Suprapubic skin (tissue), 4 donors: ENCODE data around the gene GTF3C5. TPM values are rescaled to one million over a fixed set of nuclear protein-coding genes. Genes with fewer than 3 reads are reported as not detected.
A peak's percentile ranks its signal among the peaks of the same experiment; 100 is the strongest.

Experiments
- DNase-seq, 2 donors: peaks; one replicate each; pipeline ENCODE4 v3.0.0-alpha.2; 2019; ENCODE audit warnings: low spot score in 2 of 2
- H3K27ac ChIP-seq: fragments of 200-600 bp; sonication (generic); one replicate; pipeline ENCODE4 v1.5.1; 2019
- H3K27me3 ChIP-seq: fragments of 200-600 bp; sonication (generic); one replicate; pipeline ENCODE4 v1.5.1; 2019
- H3K36me3 ChIP-seq: fragments of 200-600 bp; sonication (generic); one replicate; pipeline ENCODE4 v1.5.1; 2019
- H3K4me1 ChIP-seq: fragments of 200-600 bp; sonication (generic); one replicate; pipeline ENCODE4 v1.5.1; 2019
- H3K4me3 ChIP-seq: fragments of 200-600 bp; sonication (generic); one replicate; pipeline ENCODE4 v1.5.1; 2019; ENCODE audit warnings: mild to moderate bottlenecking
- H3K9me3 ChIP-seq: fragments of 200-600 bp; sonication (generic); one replicate; pipeline ENCODE4 v1.5.1; 2019
- EP300 ChIP-seq: sonication (generic); formaldehyde crosslinking; IDR thresholded peaks from one replicate; pipeline ENCODE4 v1.6.1; 2017; ENCODE audit warnings: antibody characterized with exemption
- POLR2A ChIP-seq, 2 donors: fragments of 450-650 bp; IDR thresholded peaks; one replicate each; pipeline ENCODE4 v1.6.1; 2017; ENCODE audit warnings: antibody characterized with exemption in 2 of 2, mild to moderate bottlenecking in 2 of 2, moderate library complexity in 2 of 2
- POLR2AphosphoS5 ChIP-seq, 3 donors: sonication (generic); formaldehyde crosslinking; IDR thresholded peaks; one replicate each; pipeline ENCODE4 v1.6.1; 2017; ENCODE audit warnings: antibody characterized with exemption in 3 of 3
- WGBS: methylation state at CpG from one replicate; pipeline ENCODE4 v1.1.5; 2018; 5-methylcytosine and 5-hydroxymethylcytosine counted together
- total RNA-seq, 4 donors: library from RNA; depleted of rRNA; stranded (reverse); fragments of >200 nt; gene quantifications; one replicate each; pipeline ENCODE4 v1.1.0, GENCODE V29; 2016
- TF ChIP-seq, protein P1 (sequence below), 2 donors: fragments of 200-600 bp in 1 of 2; fragments of 450-650 bp in 1 of 2; sonication (generic) in 1 of 2; IDR thresholded peaks; one replicate each; pipeline ENCODE4 v1.5.1; 2016 to 2019; ENCODE audit warnings: antibody characterized with exemption in 2 of 2, mild to moderate bottlenecking in 1 of 2, moderate library complexity in 1 of 2

GTF3C5 gene
- total RNA-seq, 4 donors from 2014 or later, result 55.8 to 103 (median 63.1) TPM

DNA sequence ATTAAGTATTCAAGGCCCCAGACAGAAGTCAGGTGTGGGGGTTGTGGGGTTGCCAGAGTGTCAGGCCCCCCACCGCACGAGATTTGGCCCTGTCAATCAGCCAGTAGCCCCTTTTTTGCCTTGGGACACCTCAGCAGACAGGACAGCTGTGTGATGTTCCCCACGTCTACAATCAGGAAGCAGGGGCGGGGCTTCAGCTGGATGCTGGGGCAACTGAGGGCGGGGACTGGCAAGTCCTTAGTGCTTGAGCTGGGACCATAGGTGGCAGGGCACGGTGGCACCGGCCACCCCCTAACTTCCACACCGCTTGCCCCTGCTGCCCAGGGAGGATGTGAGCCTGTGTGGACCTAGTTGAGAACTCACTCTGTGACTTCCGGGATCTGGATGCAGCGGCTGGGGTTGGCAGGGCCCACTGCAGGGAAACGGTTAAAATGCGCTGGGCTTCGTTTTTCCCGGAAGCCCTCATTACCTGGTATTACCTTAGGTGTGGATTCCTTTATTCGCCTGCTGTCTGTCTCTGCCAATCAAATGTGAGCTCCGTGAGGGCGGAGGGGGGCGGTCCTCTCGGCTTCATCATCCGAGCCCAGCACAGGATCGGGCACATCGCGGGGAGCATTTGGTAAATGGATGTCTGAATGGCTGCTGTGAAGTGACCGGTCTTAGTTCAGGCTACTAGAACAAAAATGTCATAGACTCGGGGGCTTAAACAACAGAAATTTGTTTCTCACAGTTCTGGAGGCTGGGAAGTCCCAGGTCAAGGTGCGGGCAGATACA lies 7.5 kb upstream of the GTF3C5 start:
- H3K4me3 ChIP-seq, result no peak overlapping the region
- H3K4me1 ChIP-seq, result peaks cover 6% of the 10 kb centered on the region
- H3K27me3 ChIP-seq, result no peaks in the 10 kb centered on the region
- no peaks in the 10 kb centered on the region for H3K36me3 ChIP-seq
- no peak for TF ChIP-seq POLR2A (IDR thresholded peaks at IDR 0.05)
- TF ChIP-seq, protein P1, sequence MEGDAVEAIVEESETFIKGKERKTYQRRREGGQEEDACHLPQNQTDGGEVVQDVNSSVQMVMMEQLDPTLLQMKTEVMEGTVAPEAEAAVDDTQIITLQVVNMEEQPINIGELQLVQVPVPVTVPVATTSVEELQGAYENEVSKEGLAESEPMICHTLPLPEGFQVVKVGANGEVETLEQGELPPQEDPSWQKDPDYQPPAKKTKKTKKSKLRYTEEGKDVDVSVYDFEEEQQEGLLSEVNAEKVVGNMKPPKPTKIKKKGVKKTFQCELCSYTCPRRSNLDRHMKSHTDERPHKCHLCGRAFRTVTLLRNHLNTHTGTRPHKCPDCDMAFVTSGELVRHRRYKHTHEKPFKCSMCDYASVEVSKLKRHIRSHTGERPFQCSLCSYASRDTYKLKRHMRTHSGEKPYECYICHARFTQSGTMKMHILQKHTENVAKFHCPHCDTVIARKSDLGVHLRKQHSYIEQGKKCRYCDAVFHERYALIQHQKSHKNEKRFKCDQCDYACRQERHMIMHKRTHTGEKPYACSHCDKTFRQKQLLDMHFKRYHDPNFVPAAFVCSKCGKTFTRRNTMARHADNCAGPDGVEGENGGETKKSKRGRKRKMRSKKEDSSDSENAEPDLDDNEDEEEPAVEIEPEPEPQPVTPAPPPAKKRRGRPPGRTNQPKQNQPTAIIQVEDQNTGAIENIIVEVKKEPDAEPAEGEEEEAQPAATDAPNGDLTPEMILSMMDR (IDR thresholded peaks at IDR 0.05), result no peak
- no peak for TF ChIP-seq EP300
- TF ChIP-seq POLR2AphosphoS5 (IDR thresholded peaks at IDR 0.05), result no peak
- DNase-seq, result peak in 1 of 2 donors; percentile 71
- no peak overlapping the region for H3K27ac ChIP-seq
- 83% methylated on average over 16 of the region's 26 CpGs for WGBS
- no peaks in the 10 kb centered on the region for H3K9me3 ChIP-seq

- Histone ChIP-seq H3K36me3 (no peaks in the 10 kb centered on the region), H3K27ac (no peak overlapping the region), H3K4me1 (peaks cover 26% of the 10 kb centered on the region), H3K9me3 (no peaks in the 10 kb centered on the region), H3K27me3 (no peaks in the 10 kb centered on the region), H3K4me3 (no peak overlapping the region)
- DNase-seq, result no peak
- WGBS, result 69% methylated on average over 3 of the region's 3 CpGs
- no peak for TF ChIP-seq EP300
- TF ChIP-seq POLR2AphosphoS5 (IDR thresholded peaks at IDR 0.05), result no peak
- TF ChIP-seq POLR2A (IDR thresholded peaks at IDR 0.05), result no peak
- TF ChIP-seq, protein P1 (IDR thresholded peaks at IDR 0.05), result no peak
These were observed 4.4 kb upstream of the GTF3C5 start for GRCh38 chr9:133026426-133026825.

GRCh38 chr9:133027134-133027533 lies 3.7 kb upstream of the GTF3C5 start:
- Histone ChIP-seq H3K4me1 (peaks cover 31% of the 10 kb centered on the region), H3K27me3 (no peaks in the 10 kb centered on the region), H3K4me3 (no peak overlapping the region), H3K9me3 (no peaks in the 10 kb centered on the region), H3K36me3 (no peaks in the 10 kb centered on the region), H3K27ac (no peak overlapping the region)
- TF ChIP-seq, protein P1 (IDR thresholded peaks at IDR 0.05), result no peak
- 54% methylated on average over 5 of the region's 5 CpGs for WGBS
- peak in 1 of 2 donors; percentile 24 for DNase-seq

DNA sequence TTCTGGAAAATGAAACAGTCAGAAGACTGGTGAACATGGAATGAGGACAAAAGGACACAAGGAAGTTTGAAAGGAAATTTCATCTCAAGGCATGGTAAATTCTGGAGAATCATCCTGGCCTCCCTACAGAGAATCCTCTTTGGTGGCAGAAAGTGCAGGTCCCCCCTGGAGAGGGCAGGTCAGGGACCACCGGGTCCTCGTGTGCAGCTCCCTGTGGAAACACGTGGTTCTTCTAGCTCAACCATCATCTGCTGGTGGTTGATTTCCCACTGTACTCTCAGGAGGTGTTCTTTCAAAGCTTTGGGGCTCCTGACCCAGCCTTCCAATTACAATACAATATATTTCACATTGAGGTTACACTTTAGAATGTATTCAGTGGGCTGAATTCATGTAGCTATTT lies 2.6 kb upstream of the GTF3C5 start:
- Histone ChIP-seq H3K27me3 (no peaks in the 10 kb centered on the region), H3K36me3 (no peaks in the 10 kb centered on the region), H3K27ac (no peak overlapping the region), H3K4me1 (peaks cover 36% of the 10 kb centered on the region), H3K4me3 (no peak overlapping the region), H3K9me3 (no peaks in the 10 kb centered on the region)
- TF ChIP-seq POLR2A (IDR thresholded peaks at IDR 0.05) (no peak), POLR2AphosphoS5 (IDR thresholded peaks at IDR 0.05) (no peak), EP300 (no peak)
- TF ChIP-seq, protein P1 (IDR thresholded peaks at IDR 0.05), result no peak
- 78% methylated on average over 3 of the region's 3 CpGs for WGBS
- no peak for DNase-seq

DNA sequence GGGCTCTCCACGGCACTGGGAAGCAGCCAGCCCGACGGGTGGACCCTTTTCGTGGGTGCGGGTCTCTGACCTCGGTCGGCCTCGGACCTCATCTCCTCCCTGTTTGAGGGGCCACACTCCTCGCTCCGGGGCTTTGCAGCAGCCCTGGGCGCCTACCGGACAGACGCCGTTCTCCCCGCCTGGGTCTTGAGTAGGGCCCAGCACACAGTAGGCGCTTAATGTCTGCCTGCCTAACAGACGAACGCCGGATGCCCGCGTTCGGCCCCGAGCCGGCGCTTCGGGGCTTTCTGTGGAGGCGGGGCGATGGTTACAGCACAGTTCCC lies 842 bp upstream of the GTF3C5 start:
- no peaks in the 10 kb centered on the region for H3K9me3 ChIP-seq
- H3K4me1 ChIP-seq, result peaks cover 43% of the 10 kb centered on the region
- no peak for DNase-seq
- H3K27ac ChIP-seq, result peak overlapping the region; percentile 89
- peak overlapping the region; percentile 80 for H3K4me3 ChIP-seq
- no peaks in the 10 kb centered on the region for H3K27me3 ChIP-seq
- 3% methylated on average over 8 of the region's 28 CpGs for WGBS
- no peak for TF ChIP-seq POLR2A (IDR thresholded peaks at IDR 0.05)
- TF ChIP-seq POLR2AphosphoS5 (IDR thresholded peaks at IDR 0.05), result no peak
- no peaks in the 10 kb centered on the region for H3K36me3 ChIP-seq

- H3K27ac ChIP-seq, result peak overlapping the region; percentile 89
- H3K4me3 ChIP-seq, result peak overlapping the region; percentile 80
- whole genome bisulfite sequencing, result 1% methylated on average over 16 of the region's 16 CpGs
- H3K27me3 ChIP-seq, result no peaks in the 10 kb centered on the region
- H3K4me1 ChIP-seq, result peaks cover 43% of the 10 kb centered on the region
- TF ChIP-seq, protein P1 (IDR thresholded peaks at IDR 0.05), result no peak
- TF ChIP-seq EP300 (no peak), POLR2AphosphoS5 (IDR thresholded peaks at IDR 0.05) (no peak), POLR2A (IDR thresholded peaks at IDR 0.05) (no peak)
- no peak for DNase-seq
- no peaks in the 10 kb centered on the region for H3K36me3 ChIP-seq
- no peaks in the 10 kb centered on the region for H3K9me3 ChIP-seq
These were observed 279 bp downstream of the GTF3C5 start for GRCh38 chr9:133031130-133031422.
